Hematopoietic multipotent progenitor cell treated with erythropoietin and hydrocortisone succinate and interleukin-3 and kit ligand, for 15 days (in vitro differentiated cells): ENCODE data around the gene TNPO1.
A peak's percentile ranks its signal among the peaks of the same experiment; 100 is the strongest.
"Not testable (repeated sequence)": the region's sequence is repeated elsewhere in the genome, so short reads cannot be mapped to it uniquely, and the experiment has no call there.

Experiments
- DNase-seq: peaks from one replicate; pipeline ENCODE4 v3.0.0-alpha.2; 2015; ENCODE audit warnings: low spot score

Gene TNPO1

DNA sequence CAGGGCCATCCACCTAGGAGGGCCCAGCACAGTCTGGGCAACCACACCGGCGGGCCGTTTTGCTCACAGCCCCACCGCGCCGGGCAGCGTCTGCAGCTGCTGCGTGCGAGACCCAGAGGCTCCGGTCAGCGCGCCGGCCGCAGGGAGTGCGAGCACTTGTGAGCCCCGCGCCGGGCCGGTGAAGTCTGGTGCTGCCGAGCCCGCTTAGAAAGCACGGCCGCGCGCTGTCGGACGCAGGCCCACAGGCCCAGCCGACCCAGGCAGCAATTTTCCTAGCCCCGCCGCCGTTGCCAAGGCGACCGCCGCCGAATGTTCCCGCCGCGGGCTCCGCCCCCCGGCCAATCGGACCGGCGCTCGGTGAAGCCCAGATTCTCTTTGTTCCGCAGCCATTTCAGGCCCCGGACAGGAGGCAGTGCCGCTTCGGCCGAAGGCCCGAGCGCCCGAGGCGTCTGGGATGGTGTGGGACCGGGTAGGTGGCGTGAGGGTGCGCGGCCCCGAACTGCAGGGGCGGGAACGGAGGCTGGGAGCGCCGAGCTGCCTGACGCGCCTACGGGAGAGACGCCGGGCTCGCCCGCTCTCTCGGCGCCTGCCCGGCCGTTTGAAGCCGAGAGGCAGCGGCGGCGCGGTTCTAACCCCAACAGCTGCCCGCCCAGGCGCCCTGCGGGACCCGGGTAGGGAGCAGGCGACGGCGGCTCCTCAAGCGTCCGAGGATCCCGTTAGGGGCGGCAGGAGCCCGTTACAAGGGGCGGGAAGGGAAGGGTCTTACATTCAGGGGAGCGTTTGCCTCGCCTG, at the start of gene TNPO1:
Gene TNPO1 (plus strand): TSS at position 378 of the 792 bp plus-strand sequence. CDS start 77 bp downstream, at position 455.
- DNase-seq, result peak; percentile 68

DNA sequence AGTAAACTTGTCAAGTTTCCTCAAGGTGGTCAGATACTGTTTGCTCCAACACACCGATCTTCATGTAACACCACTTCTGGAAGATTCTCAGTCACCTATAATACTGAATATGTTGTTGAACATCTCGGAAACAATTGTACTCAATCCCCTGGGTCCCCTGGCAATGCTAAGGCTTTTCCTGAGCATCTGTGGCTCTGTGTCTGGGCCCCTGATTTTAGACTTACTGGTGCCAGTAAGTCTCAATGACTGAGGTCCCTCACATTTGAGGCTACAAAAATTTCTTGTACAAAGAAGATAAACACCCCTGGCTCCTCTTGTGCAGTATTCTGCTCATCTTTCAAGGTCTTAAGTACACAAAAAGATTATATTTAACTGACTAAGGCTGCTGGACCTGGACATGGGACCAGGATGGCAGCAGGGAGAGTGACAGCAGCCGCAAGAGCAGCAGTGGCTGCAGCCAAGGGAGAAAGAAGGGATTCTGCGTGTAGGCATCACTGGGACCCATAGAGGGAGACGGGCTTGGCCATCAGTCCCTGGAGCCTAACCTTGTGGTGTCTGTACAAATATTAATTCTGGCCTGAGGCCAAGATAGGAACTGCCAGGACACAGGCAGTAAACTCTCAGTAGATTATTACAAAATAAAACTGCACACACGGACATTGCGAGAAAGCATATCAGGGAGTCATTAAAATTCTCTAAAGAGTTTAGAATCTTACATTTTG, 49.0 kb upstream of the TNPO1 start:
- no peak for DNase-seq

DNA sequence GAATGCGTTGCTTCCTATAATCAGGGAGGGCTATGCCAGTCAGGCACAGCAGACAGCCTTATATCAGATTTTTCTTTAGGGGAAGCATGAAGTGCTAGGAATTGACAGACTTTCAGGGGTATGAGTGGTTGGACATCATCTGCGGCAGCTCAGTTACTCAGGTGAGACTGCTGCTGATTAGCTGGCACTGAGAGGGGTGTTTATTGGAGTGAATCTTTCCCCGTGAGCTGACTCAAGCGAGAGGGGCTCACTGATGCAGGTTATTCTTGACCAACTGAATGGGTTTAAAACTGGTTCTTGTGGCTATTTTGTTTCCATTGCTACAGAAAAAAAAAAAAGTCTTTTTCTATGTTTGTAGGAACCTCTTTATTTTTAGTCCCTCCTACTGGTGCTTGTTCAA, 46.2 kb upstream of the TNPO1 start:
- DNase-seq, result no peak

DNA sequence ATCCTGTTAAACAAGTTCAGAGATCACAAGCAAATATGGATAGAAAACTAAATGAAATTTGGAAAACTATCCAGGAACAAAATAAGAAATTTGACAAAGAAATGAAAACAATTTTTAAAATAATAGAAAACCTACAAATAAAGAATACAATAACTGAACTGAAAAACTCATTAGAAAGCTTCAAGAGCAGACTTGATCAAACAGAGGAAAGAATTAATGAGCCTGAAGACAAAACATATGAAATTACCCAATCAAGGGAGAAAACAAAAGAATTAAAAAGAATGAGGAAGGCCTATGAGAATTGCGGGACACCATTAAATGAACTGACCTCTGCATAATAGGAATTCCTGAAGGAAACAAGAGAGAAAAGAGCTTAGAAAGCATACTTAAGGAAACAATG, 39.8 kb upstream of the TNPO1 start:
- no peak for DNase-seq

DNA sequence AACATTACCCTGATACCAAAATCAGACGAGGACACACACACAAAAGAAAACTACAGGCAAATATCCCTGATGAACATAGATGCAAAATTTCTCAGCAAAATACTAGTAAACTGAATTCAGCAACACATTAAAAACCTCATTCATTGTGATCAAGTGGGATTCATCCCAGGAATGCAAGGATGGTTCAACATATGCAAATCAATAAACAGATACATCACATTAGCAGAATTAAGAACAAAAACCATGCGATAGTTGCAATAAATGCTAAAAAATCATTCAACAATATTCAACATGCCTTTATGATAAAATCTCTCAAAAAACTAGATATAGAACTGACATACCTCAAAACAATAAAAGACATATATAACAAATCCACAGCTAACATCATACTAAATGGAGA, 36.9 kb upstream of the TNPO1 start:
- no peak for DNase-seq

DNA sequence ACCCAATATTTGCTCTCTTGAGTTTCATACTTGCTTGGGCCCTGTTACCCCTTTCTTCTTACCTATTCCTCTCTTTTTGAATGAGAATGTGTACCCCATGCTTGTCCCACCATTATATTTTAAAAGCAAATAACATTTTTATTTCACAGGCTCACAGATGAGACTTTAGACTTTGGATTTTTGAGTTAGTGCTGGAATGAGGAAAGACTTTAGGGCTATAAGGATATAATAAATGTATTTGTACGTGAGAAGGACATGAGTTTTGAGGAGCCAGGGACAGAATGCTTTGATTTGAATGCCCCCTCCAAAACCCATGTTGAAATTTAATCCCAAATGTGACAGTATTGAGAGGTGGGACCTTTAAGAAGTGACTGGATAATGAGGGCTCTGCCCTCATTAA, 33.1 kb upstream of the TNPO1 start:
- DNase-seq, result no peak

DNA sequence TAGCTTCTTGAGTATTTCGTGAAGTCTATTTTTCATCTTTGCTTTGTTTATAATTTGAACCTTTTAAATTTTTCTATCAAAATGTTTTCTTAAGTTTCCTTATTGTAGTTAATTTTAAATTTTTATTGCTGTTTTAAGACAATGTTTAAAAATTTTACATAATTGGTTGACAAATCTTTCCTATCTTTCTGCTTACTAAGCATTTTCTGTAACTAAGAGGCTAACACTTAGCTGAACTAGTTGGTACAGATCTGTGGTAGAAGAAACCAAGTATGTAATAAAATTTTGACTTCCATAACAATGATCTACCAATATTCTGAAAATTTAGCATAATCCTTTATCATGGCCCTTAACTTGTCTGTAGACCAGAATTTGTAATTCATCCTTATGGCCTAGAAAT, 32.3 kb upstream of the TNPO1 start:
- no peak for DNase-seq

DNA sequence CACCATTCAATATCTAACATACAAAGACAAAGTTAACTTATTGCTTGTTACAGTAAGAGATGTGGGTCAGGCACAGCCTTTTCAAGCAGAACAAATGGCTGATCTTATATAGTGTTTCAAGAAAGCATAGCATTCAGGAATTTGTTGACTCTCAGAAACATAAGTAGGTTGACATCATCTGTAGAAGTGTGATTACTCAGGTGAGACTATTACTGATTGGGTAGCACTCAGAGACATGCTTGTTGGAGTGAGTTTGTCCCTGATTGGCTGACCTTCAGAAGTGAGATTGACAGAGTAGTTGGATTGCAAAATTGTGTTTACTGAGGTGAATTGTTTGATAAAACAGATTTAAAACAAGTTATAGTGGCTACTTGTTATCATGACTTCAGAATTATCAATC, 30.7 kb upstream of the TNPO1 start:
- no peak for DNase-seq

DNA sequence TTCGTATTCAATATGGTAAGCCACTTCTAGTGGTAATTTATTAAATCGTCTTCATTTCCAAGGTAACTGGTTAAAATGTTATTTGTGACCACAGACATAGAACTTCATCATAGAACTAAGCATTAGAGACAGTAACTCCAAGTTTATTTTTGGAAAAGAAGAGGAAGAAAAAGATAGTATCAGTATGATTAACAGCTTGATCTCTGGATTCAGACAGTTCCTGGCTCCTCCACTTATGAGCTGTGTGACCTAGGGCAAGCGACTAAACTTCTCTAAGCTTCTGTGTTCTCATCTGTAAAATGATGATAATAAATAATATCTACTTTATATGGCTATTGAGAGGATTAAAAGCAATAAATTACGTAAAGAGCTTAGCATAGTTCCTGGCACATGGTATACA, 29.8 kb upstream of the TNPO1 start:
- no peak for DNase-seq

DNA sequence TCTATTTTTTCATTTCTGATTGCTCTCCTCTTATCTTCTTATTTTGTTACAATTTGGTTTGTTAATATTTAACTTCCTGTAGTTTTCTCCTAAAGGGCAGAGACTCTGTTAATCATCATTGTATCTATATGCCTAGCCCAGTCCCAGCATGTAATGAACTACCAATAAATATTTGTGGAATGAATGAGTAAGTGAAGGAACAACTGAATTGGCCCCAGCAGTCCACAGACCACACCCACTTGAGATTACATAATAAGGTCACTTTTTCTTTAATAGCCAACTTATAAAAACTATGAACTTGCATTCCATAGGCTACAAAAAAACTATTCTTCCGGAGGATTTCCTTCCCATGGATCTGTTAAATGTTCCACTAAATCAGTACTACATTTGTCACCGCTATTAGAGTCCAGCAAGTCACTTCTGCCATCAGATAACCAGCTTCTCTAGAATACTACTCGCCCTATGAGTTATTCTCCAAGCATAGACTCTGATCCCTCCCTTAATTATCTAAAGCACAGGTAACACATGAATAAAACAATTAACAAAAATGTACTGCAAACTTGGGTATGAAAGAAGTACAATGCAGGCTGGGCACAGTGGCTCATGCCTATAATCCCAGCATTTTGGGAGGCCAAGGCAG, 27.5 kb upstream of the TNPO1 start:
- no peak for DNase-seq

DNA sequence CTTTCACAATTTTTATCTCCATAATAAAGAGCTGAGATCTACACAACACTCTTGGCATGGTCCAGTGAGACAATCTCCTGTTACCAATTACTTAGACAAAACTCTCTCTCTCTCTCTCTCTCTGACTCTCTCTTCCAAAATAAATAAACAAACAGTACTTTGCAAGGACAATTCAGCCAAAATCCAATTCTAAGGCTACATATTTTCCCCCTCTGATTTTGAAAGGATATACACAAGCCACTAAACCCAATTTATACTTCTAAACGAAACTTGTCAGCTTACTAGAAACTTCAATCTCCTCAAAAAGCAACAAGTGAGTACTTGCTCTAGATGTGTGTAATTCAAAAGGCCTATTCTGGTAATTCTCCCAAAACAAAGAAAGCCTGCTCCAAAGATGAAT, 26.3 kb upstream of the TNPO1 start:
- no peak for DNase-seq

DNA sequence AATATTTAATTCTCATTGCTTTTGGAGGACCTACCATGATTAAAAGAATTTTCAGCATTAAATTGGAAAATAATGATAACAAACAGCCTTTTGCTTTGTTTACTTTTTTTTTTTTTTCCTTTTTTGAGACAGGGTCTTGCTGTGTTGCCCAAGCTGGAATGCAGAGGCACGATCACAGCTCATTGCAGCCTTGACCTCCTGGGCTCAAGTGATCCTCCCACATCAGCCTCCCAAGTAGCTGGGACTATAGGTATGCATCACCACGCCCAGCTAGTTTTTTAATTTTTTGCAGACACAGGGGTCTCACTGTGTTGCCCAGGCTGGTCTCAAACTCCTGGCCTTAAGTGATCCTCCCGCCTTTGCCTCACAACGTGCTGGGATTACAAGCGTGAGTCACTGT, 23.8 kb upstream of the TNPO1 start:
- DNase-seq, result not testable (repeated sequence)

DNA sequence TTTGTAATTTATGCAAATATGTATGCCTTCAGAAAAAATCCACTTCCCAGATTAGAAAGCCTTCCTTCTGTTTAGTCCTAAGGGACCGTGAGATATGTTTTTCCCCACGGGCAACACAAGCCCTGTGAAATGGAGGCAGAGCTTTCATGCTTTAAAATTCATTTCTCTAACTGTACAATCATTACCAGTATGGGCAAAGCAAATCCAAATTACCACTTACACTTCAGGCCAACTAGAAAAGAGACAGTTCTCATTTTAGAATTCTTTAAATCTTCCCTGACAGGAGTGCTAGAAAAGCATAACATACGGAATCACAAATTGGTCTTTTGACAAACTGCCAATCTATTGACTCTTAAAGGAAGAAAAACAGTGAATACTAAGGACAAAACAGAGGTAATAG, 20.5 kb upstream of the TNPO1 start:
- no peak for DNase-seq

DNA sequence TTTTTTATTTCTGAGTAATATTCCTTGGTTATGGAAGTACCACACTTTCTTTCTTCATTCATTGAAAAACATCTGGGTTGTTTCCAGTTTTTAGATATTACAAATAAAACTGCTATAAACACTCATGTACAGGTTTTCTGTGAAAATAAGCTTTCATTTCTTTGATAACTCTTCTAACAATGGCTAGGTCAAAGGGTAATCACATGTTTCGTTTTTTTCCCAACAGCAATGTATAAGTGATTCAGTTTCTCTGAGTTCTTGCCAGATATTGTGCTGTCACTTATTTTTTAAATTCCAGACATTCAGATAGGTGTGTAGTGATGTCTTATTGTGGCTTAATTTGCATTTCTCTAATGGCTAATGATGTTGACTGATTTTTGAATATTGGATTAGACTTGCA, 16.7 kb upstream of the TNPO1 start:
- no peak for DNase-seq

DNA sequence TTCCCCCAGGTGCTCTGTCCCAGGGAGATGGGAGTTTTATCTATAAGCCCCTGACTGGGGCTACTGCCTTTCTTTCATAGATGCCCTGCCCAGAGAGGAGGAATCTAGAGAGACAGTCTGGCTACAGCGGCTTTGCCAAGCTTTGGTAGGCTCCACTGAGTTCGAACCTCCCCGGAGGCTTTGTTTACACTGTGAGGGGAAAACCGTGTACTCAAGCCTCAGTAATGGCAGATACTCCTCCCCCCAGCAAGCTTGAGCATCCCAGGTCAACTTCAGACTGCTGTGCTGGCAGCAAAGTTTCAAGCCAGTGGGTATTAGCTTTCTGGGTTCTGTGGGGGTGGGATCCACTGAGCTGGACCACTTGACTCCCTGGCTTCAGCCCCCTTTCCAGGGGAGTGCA, 7.8 kb upstream of the TNPO1 start:
- not testable (repeated sequence) for DNase-seq

DNA sequence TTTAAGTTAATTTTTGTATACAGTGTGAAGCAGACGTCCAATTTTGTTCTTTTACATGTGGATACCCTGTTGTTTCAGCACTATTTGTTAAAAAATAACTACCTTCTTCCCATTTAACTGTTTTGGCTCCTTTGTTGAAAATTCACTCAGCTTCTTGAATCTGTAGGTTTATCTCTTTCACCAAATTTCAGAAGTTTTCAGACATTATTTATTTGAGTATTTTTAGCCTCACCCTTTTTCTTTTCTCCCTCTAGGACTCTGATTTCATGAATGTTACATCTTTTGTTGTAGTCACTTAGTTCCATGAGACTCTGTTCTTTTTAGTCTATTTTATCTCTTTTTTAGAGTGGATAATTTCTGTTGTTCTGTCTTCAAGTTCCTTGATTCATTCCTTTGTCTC, 4.6 kb upstream of the TNPO1 start:
- DNase-seq, result no peak

DNA sequence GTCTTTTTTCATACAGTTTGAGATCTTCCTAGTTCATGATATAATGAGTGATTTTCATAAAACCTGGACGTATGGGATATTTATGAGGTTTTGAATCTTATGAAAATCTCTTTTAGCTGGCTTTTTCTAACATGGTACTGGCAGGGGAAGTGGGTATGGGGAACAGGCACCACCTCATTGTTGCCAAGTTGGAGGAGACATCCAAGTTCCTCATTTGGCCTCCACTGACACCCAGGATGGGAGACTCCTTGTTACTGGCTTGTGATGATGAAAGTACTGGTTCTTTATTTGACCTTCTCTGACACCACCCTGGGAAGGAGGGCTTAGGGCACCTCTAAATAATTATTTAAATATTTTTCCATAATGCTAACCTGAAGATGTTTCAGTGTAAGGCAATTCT, 4.0 kb upstream of the TNPO1 start:
- no peak for DNase-seq

DNA sequence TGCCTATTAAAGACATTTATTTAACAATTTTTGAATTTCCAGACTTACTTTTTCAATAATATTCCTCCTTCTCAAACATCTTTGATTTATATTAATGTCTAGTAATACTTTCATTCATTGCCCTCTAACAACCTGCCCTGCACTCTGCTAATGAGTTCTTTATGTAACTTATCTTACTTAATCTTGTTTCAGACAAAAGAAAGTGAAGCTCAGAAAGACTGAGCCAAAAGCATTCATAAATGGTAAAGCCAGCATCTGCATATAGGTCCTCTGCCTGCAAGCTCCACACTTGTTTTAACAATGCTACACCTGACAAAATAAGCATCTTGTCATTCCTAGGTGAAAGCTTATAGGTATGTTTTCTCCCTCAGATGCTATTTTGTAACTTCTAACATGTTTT, 2.4 kb upstream of the TNPO1 start:
- no peak for DNase-seq

DNA sequence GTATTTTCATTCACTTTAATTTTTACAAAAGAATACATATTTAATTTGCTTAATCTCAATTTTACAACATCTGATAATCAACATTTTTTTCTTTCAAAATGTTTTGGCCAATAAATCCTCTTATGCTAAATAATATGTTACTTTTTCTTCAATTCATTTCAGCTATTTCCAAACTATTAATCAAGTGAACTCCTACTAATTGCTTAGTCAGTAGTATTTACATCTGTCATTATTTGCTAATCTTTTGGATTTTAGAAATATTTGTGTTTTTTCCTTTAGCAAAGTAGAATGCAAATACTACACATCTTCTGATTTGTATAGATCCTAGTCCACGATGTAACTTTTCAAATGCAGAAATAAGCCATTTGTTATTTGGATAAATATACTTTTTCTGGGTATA, 1.6 kb upstream of the TNPO1 start:
- DNase-seq, result no peak

DNA sequence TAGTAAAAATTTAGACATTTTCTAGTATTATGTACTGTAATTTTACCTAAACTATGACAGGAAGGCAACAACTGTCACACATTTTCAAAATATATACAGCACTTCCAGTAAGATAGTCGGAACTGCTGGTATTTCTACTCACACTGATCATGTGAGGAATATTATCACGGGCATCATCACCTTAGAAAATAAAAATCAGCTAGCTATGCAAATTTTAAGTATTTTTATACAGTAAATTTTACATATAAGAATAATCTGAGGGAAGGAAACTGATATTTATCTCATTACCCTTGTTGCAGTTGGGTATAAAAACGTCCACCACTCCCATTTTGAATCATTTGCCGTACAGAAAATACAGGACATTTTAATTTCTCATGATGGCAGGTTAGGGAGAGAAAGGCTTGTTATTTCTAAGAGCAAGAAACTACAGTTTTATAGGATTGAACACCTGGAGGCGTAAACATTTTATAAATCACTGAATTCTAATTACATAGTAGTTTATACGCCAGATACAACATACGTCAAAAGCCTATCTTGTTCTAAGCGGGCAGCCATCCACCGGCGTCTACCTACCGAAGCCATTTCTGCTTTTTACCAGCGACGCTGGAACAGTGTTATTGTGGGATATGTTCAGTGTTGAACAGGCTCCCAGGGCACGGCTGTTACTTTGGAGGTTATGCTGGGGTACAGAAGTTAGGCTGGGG, 729 bp upstream of the TNPO1 start:
- no peak for DNase-seq

DNA sequence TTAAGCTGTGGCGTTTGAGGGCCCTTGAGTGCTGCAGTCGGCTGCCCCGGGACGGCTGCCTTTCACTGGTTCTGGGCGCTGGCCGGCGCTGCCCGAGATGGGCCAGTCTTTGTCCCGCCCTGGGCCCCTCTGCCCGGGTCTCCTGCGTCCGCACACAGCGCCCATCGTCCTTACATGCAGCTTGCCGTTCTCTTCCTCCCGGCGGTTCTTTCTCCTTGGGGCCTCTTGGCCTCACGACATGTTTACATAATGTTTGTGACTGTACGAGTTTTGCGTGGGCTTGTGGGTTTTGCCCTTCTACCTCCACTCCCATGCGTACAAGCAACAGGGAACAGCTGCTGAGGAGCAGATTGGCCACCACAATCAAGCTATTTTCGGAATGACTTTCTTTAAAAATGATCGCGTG, 618 bp downstream of the TNPO1 start:
- no peak for DNase-seq

DNA sequence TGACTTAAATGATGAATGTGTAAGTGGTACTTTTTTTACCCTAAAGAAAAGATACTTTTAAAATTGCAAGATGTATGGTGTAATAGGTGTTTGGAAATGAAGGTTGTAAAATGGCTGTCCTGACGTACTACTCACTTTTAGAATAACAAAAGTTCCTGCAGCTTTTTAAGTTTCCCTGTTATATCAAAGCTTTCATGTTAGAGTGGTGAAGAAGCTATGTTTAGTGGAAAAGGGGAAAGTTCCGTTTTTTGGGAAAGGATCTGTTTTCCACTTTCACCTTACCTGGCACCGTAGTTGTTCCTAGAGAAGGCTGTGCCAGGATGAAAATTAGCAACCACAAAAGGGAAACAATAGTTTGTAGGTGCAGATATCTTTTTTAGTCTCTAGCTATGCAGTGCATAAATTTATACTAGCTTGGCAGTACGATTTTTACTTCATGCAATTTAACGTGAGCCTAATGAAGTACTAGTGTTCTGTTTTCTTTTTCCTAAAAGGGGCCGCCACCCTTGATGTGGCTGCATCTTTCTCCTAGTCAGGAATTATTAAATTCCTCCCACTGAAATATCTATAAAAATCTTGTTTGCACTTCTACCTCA, 1.3 kb downstream of the TNPO1 start:
- no peak for DNase-seq
